HG02759 (cell line): ENCODE measurements around the gene OR2AG2.

Source experiments
- ATAC-seq: cut with Tn5 transposase; IDR thresholded peaks from one replicate; pipeline ENCODE4 v1.9.1; 2021; ENCODE audit warnings: mild to moderate bottlenecking, moderate library complexity; ENCODE audit not compliant: unreplicated experiment

OR2AG2 gene

DNA sequence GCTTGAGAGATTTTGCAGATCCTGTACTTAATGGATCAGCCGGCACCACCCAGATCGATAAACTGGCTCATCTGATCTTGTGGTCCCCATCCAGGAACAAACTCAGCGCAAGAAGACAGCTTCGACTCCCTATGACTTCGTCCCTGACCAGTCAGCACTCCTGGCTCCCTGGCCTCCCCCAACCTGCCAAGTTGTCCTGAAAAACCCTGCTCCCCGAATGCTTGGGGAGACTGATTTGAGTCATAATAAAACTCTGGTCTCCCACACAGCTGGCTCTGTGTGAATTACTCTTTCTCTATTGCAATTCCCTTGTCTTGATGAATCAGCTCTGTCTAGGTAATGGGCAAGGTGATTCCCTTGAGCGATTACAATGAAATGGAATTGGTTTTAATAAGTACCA is 29.5 kb downstream of the OR2AG2 start:
- no peak for ATAC-seq

DNA sequence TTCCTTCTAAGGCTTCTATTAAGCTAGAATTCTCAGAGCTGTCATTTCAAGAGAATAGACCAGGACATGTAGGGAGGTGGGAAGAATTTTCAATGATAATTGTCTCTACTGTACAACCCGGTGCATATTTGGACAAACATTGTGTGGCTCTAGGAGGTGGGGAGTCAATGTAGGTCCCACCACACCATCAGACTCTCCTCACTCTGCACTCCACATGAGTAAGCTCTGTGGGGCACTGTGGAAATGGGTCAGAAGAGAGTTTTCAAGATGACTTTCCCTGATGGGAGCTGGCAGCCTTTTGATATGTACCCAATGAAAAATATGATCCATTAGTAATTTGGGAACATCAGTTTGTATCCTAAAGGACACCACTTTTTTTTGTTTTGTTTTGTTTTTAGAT is 33.2 kb downstream of the OR2AG2 start:
- no peak for ATAC-seq

DNA sequence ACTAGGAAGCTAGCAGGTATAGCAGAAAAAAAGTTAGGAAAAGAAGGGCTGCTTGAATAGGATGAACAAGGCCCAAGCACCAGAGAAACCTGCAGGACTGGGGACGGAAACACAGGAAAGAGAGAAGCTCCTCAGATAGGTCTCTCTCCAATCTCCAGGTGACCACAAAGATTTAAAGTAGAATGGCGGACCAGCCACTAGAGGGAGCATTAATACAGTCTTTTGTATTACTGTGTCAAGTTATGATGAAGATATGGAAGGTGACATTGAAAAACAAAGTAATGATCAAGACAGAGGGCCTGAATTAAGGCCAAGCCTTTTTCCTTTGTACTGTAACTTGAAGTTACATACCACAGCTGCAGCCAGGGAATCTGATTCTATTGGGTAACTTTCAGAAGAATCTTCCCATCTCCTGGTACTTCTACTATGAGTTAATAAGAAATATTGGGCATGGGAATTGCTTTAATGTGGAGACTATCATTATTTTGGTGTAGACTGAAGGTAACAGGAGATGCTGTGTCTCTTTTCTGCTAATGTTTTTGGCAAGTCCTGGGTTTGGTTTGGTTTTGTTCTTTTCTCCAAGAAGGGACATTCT is 33.8 kb downstream of the OR2AG2 start:
- peak; percentile 88 for ATAC-seq

DNA sequence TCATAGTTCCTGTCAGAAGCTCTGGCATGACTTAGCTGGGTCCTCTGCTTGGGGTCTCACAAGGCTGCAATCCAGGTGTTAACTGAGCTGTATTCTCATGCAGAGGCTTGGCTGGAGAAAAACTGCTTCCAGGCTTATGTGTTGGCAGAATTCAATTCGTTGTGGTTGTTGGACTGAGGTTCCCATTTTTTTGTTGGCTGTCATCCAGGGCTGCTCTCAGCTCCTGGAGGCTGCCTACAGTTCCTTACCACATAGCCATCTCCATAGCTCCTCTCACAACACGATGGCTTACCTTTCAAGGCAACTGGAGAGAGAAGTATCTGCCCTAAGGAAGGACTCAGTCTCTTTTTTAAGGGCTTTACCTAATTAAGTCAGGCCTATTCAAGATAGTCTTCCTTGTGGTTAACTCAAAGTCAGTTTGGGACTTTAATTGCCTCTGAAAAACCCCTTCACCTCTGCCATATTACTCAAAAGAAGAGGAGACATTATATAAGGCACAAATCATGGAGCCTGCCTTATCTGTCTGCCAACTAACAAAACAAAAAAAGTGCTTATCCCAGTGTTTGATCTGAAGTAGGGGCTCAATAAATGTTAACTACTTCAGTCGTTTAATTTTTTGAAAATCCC is 35.2 kb downstream of the OR2AG2 start:
- ATAC-seq: no peak

DNA sequence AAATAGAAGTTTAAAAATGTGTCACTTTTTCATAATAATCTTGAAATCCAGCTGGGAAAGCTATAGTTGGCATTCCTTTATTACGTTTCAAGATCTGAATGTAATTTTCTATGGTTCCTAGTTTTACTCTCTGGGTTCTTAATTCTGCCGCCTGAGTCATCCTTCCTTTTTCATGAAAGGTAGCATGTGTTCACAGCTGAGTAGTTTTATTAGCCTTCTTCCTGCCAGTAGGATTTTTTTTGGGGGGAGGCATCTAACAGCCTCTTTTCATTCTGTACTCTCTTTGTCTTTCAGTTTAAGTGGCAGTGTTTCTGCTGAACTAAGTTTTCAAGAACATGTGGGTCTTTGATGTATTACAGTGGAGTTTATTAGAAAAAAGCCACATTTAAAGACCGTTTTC is 36.5 kb downstream of the OR2AG2 start:
- ATAC-seq: no peak

DNA sequence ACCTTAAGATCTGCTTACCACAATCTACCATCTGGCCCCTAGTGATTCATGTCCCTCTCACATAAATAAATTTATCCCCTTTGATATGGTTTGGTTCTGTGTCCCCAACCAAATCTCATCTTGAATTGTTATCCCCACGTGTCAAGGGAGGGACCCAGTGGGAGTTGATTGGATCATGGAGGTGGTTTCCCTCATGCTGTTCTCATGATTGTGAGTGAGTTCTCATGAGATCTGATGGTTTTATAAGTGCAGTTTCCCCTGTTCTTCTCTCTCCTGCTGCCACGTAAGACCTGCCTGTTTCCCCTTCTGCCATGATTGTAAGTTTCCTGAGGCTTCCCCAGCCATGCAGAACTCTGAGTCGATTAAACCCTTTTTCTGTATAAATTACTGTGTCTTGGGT is 37.2 kb downstream of the OR2AG2 start:
- no peak for ATAC-seq

DNA sequence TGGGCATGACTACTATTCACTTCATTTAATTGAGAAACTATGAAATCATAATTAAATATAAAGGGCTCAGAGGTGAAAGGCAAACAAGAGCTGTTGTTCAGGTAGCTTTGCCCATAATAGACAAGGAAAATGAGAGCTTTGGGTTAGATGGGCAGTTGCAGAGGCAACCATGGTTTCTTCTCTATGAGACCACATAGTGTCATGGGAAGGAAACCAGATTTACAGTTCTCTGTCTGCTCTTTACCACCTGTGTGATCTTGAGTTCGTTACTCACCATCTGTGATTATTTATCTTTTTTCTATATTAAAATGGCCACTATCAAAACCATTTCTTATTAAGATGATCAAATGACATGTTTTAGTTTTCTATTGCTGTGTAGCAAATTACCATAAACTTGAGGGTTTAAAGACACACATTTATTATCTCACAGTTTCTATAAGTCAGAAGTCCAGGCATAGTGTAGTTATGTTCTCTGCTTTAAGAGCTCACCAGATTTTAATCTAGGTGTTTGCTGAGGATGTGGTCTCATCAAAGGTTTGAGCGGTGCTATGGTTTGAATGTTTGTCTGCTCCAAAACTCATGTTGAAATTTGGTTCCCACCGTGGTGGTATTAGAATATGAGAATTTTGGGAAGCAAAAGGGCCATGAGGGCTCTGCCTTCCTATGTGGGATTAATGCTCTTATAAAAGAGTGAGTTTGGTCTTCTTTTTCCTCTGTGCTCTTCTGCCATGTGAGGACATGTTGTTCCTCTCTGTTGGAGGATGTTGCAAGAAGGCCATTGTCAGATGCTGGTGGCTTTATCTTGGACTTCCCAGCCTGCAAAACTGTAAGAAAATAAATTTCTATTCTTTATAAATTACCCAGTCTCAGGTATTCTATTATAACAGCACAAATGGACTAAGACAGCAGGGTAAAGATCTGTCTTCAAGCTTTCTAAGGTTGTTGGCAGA is 38.2 kb downstream of the OR2AG2 start:
- no peak for ATAC-seq

DNA sequence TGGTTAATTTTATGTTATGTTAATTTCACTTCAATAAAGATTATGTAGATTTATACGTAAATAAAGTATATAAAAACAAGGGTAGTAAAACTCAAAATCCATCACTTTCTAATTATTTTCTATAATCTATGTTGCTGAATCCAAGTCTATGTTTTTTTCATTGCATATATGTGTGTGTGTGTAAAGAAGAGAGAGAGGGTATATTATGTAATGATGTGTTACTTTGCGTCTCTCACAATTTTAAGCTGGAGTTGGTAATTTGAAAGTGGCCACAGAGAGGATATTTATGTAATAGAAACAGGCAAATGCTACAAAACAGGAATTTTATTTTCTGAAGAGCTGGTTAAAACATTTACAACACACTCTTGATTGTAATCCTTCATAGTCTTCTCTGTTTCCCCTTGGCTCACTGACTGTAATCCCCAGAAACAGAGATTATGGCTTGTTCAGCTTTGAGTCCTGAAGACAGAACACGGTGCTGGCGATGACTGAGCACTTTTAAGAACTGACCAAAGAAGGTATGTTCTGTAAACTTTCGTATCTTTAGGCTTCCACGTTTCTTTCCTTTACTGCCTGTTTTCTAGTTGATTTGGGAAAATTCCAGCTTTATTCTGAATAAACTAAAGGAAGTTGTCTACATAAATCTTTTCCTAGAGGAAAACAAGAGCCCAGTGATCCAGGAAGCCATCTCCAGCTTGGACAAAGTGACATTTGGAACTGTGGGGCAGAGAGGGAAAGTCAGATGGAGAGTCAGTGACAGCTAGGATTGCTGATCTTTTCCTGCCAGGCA is 43.6 kb downstream of the OR2AG2 start:
- ATAC-seq: no peak

DNA sequence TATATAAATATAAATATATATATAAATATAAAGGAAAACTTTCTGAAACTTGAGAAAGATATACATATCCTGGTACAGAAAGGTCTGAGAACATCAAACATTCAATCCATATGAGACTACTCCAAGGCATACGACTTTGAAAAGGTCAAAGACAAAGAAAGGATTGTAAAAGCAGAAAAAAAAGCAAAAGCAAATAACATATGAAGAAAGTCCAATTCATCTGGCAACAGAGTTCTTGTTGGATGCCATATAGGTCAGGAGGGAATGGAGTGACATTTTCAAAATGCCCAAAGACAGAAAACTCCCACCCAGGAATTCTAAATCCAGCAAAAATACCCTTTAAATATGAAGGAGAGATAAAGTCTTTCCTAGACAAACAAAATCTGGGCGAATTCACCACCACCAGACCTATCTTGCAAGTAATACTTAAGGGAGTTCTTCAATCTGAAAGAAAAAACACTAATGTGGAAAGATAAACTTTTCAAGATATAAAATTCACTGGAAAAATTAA is 46.3 kb downstream of the OR2AG2 start:
- ATAC-seq: no peak

DNA sequence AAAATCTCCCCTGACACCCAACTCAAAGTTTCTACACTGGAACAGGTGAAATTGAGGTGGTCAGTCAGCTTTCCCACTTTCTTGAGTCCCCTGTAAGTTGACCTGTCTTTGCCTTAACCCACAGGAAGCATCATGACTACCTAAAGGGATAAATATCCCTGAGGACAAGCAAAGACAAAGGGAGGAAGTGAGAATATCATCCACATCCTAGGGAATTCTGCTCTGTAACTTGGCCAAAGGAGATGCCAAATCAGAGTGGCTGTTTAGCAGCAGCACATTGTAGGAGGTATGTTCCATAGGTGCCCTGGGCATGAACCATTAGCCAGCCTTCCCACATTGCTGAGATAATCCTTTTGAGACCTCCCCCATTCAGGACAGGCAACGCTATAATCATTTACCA is 47.8 kb downstream of the OR2AG2 start:
- no peak for ATAC-seq

DNA sequence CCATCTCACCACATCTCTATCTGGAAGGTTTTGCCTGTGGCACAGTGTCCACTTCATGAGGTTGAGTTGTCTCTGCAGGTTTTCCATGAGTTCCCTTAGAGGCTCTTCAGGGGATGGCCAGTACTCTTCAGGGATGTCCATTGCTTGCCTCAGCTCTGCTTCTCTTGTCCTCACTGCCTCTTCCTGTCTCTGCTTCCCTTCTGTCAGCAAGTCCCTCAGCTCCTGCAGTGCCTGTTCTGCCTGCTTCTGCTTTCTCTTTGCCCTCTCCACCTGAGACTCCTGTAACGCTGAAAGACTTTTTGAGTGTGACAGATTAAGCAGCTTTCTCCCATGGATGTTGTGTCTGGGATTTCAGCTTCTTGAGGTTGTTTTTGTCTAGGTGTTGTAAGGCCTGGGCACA is 50.4 kb downstream of the OR2AG2 start:
- no peak for ATAC-seq

DNA sequence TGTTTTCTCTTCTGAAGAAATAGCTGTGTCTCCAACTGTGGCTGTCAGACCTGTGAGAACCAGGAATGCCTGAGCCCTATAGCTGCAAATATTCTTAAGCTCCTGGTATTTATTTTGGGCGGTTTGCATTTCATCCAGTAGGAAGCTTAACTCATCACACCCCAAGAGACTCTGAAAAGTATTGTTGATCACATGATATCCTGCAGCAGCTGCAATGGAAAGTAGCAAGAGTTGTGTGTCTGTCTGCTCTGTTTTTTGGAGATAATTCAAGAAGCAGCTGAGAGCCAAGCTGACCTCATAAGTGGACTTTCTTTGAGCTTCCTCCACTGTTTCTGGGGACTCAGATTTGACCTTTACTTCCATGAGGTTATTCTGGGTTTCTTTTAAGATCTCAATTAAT is 52.2 kb downstream of the OR2AG2 start:
- no peak for ATAC-seq

DNA sequence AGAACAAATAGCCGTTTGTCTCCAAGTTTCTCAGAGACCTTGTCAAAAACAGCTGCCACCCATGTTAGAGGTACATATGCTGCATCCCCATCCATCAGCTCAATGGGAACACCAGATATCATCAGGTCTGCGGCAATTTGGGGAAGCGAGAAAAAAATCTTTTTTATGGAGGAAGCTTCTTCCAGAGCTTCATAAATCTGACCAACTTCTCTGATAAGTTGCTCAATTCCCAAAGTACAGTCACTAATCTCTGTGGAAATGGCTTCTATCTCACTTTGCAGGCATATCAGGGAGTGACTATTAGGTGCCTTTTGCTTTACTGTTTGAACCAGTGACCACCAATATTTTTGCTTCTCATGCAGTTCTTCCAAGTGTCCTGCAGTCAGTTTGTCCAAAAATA is 54.4 kb downstream of the OR2AG2 start:
- no peak for ATAC-seq
